ENCODE data around the gene LPP.

LPP gene

GRCh38 chr3:188508454-188508853 is 354.5 kb downstream of the LPP start:
- ChIA-PET POLR2A (no interaction called here), CTCF (no interaction called here)
- TF ChIP-seq CTBP1 (IDR thresholded peaks at IDR 0.05; ENCODE audit: borderline replicate concordance) (no peak), ARNT (IDR thresholded peaks at IDR 0.05) (no peak), TARDBP (IDR thresholded peaks at IDR 0.05) (no peak), NFRKB (IDR thresholded peaks at IDR 0.05) (no peak)
- no peak for DNase-seq (ENCODE audit: extremely low spot score)

- no peak for DNase-seq (ENCODE audit: extremely low spot score)
- TF ChIP-seq FOXA1 (IDR thresholded peaks at IDR 0.05) = no peak
- TF ChIP-seq SP1 (IDR thresholded peaks at IDR 0.05) = no peak
- no peak for TF ChIP-seq SUZ12 (IDR thresholded peaks at IDR 0.05)
- TF ChIP-seq CTBP1 (IDR thresholded peaks at IDR 0.05; ENCODE audit: borderline replicate concordance) = no peak
- ChIA-PET CTCF (no interaction called here), POLR2A (no interaction called here)
Measured at GRCh38 chr3:188509316-188509715, 355.4 kb downstream of the LPP start.

- ChIA-PET CTCF (no interaction called here), POLR2A (no interaction called here)
- TF ChIP-seq FOXM1 (IDR thresholded peaks at IDR 0.05; ENCODE audit: borderline replicate concordance) = no peak
- no peak for DNase-seq (ENCODE audit: extremely low spot score)
Measured at GRCh38 chr3:188510366-188510765, 356.4 kb downstream of the LPP start.

- TF ChIP-seq FOXM1 (IDR thresholded peaks at IDR 0.05; ENCODE audit: borderline replicate concordance) (no peak), ELF4 (IDR thresholded peaks at IDR 0.05) (no peak), TARDBP (IDR thresholded peaks at IDR 0.05) (no peak), FOXA1 (IDR thresholded peaks at IDR 0.05) (no peak), CTBP1 (IDR thresholded peaks at IDR 0.05; ENCODE audit: borderline replicate concordance) (no peak), SP1 (IDR thresholded peaks at IDR 0.05) (no peak), ZNF384 (IDR thresholded peaks at IDR 0.05) (no peak), BHLHE40 (IDR thresholded peaks at IDR 0.05; ENCODE audit: borderline replicate concordance) (no peak), ARNT (IDR thresholded peaks at IDR 0.05) (no peak), HDGF (IDR thresholded peaks at IDR 0.05; ENCODE audit: borderline replicate concordance) (no peak), LEF1 (IDR thresholded peaks at IDR 0.05; ENCODE audit: borderline replicate concordance) (no peak), L3MBTL2 (conservative IDR thresholded peaks at IDR 0.05) (no peak), PKNOX1 (IDR thresholded peaks at IDR 0.05) (no peak), NFRKB (IDR thresholded peaks at IDR 0.05) (no peak), SUZ12 (IDR thresholded peaks at IDR 0.05) (no peak), FOXK2 (IDR thresholded peaks at IDR 0.05) (no peak)
- ChIA-PET POLR2A (no interaction called here), CTCF (no interaction called here)
- DNase-seq (ENCODE audit: extremely low spot score) = no peak
Measured at GRCh38 chr3:188513662-188514328, 359.8 kb downstream of the LPP start.

GRCh38 chr3:188516515-188516914 is 362.6 kb downstream of the LPP start:
- no peak for TF ChIP-seq FOXK2 (IDR thresholded peaks at IDR 0.05)
- no peak for TF ChIP-seq TARDBP (IDR thresholded peaks at IDR 0.05)
- no peak for TF ChIP-seq LEF1 (IDR thresholded peaks at IDR 0.05; ENCODE audit: borderline replicate concordance)
- no peak for TF ChIP-seq NFRKB (IDR thresholded peaks at IDR 0.05)
- no peak for TF ChIP-seq PKNOX1 (IDR thresholded peaks at IDR 0.05)
- no peak for TF ChIP-seq FOXA1 (IDR thresholded peaks at IDR 0.05)
- no peak for TF ChIP-seq SP1 (IDR thresholded peaks at IDR 0.05)
- DNase-seq (ENCODE audit: extremely low spot score) = no peak
- ChIA-PET CTCF (no interaction called here), POLR2A (no interaction called here)

GRCh38 chr3:188518416-188518815 is 364.5 kb downstream of the LPP start:
- DNase-seq (ENCODE audit: extremely low spot score) = no peak
- ChIA-PET POLR2A (no interaction called here), CTCF (no interaction called here)
- TF ChIP-seq FOXA1 (IDR thresholded peaks at IDR 0.05) (no peak), FOXK2 (IDR thresholded peaks at IDR 0.05) (no peak), SP1 (IDR thresholded peaks at IDR 0.05) (no peak), CTBP1 (IDR thresholded peaks at IDR 0.05; ENCODE audit: borderline replicate concordance) (no peak), LEF1 (IDR thresholded peaks at IDR 0.05; ENCODE audit: borderline replicate concordance) (no peak), NFRKB (IDR thresholded peaks at IDR 0.05) (no peak), L3MBTL2 (conservative IDR thresholded peaks at IDR 0.05) (no peak), ZNF384 (IDR thresholded peaks at IDR 0.05) (no peak), ELF4 (IDR thresholded peaks at IDR 0.05) (no peak), PKNOX1 (IDR thresholded peaks at IDR 0.05) (no peak), BHLHE40 (IDR thresholded peaks at IDR 0.05; ENCODE audit: borderline replicate concordance) (no peak), TARDBP (IDR thresholded peaks at IDR 0.05) (no peak), ARNT (IDR thresholded peaks at IDR 0.05) (no peak), FOXM1 (IDR thresholded peaks at IDR 0.05; ENCODE audit: borderline replicate concordance) (no peak), HDGF (IDR thresholded peaks at IDR 0.05; ENCODE audit: borderline replicate concordance) (no peak), SUZ12 (IDR thresholded peaks at IDR 0.05) (no peak)

GRCh38 chr3:188518835-188519452 is 365.0 kb downstream of the LPP start:
- CTCF ChIA-PET = no interaction called here
- POLR2A ChIA-PET = no interaction called here
- no peak for DNase-seq (ENCODE audit: extremely low spot score)
- TF ChIP-seq CTBP1 (IDR thresholded peaks at IDR 0.05; ENCODE audit: borderline replicate concordance) = no peak
- no peak for TF ChIP-seq NFRKB (IDR thresholded peaks at IDR 0.05)
- no peak for TF ChIP-seq HDGF (IDR thresholded peaks at IDR 0.05; ENCODE audit: borderline replicate concordance)
- TF ChIP-seq PKNOX1 (IDR thresholded peaks at IDR 0.05) = no peak
- TF ChIP-seq LEF1 (IDR thresholded peaks at IDR 0.05; ENCODE audit: borderline replicate concordance) = no peak
- TF ChIP-seq FOXM1 (IDR thresholded peaks at IDR 0.05; ENCODE audit: borderline replicate concordance) = no peak
- TF ChIP-seq L3MBTL2 (conservative IDR thresholded peaks at IDR 0.05) = no peak
- no peak for TF ChIP-seq SUZ12 (IDR thresholded peaks at IDR 0.05)
- TF ChIP-seq SP1 (IDR thresholded peaks at IDR 0.05) = no peak
- TF ChIP-seq ZNF384 (IDR thresholded peaks at IDR 0.05) = no peak
- TF ChIP-seq ARNT (IDR thresholded peaks at IDR 0.05) = no peak
